ENCODE data around the gene L3MBTL1. TPM values are rescaled to one million over a fixed set of nuclear protein-coding genes. Genes with fewer than 3 reads are reported as not detected.

Gene L3MBTL1
- total RNA-seq, 1 donor from 2014 or later, result 13.1 TPM

DNA sequence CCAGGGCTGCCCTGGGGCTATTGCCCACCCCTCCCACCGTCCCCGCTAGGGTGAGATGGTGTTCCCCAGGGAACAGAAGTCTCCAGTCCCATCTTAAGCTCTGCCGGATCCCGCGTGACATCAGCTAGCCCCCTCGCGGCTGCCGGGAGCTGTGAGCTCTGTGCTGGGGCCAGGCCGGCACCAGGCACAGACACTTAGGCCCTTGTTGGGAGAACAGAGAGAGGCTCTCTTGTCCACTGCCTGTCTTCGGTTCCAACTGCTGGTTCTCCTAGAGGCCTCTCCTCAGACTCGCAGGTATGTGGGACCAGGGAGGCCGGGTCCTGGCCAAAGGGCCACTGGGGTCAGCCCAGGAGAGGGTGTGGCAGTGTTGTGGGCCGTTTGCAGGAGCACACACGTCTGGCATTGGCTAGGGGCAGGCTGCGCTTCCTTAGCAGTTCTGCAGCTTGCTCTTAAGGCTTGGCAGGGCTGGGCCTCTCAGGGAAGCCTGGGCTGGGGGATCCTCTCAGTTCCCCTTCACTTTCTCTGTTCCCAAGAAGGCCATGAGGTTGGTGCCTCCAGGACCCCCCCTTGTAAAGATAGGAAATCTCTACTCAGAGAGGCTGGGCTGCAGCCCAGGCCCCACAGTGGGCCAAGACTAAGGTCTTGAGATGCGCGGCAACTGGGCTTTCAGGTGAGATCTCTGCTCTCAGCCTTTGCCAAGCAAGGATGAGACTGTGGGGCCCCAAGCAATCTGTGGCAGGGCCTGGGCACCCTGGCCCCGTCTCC lies 57.7 kb downstream of the L3MBTL1 start:
- Histone ChIP-seq H3K27ac (no peak overlapping the region), H3K27me3 (no peaks in the 10 kb centered on the region), H3K36me3 (no peaks in the 10 kb centered on the region), H3K9me3 (no peaks in the 10 kb centered on the region), H3K4me1 (no peaks in the 10 kb centered on the region), H3K4me3 (no peak overlapping the region)
- intact Hi-C loops (cut with DNase I), result no loop called here
- TF ChIP-seq, protein P1, sequence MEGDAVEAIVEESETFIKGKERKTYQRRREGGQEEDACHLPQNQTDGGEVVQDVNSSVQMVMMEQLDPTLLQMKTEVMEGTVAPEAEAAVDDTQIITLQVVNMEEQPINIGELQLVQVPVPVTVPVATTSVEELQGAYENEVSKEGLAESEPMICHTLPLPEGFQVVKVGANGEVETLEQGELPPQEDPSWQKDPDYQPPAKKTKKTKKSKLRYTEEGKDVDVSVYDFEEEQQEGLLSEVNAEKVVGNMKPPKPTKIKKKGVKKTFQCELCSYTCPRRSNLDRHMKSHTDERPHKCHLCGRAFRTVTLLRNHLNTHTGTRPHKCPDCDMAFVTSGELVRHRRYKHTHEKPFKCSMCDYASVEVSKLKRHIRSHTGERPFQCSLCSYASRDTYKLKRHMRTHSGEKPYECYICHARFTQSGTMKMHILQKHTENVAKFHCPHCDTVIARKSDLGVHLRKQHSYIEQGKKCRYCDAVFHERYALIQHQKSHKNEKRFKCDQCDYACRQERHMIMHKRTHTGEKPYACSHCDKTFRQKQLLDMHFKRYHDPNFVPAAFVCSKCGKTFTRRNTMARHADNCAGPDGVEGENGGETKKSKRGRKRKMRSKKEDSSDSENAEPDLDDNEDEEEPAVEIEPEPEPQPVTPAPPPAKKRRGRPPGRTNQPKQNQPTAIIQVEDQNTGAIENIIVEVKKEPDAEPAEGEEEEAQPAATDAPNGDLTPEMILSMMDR (IDR thresholded peaks at IDR 0.05), result no peak
- no peak for DNase-seq (ENCODE audit: low spot score in 2 of 2)

DNA sequence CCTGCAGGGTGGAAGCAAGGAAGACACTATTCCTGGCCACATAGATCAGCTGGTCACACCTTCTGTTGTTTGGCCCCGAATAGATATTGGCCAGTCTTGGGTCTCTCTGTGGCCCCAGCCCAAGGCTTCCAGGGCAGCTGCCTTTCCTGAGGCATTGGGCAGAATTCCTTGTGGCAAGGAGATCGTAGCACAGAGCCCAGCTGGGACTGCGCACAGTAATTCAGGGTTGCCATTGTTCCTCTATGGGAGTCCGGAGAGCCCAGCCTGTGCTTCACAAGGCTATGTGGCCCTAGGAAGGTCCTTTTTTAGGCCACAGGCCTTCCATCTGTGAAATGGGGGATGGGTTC lies 58.2 kb downstream of the L3MBTL1 start:
- intact Hi-C loops (cut with DNase I), result no loop called here
- H3K27ac ChIP-seq, result no peak overlapping the region
- H3K27me3 ChIP-seq, result no peaks in the 10 kb centered on the region
- H3K9me3 ChIP-seq, result no peaks in the 10 kb centered on the region
- no peak for DNase-seq (ENCODE audit: low spot score in 2 of 2)
- H3K4me3 ChIP-seq, result no peak overlapping the region
- TF ChIP-seq, protein P1 (IDR thresholded peaks at IDR 0.05), result no peak
- no peaks in the 10 kb centered on the region for H3K36me3 ChIP-seq
- no peaks in the 10 kb centered on the region for H3K4me1 ChIP-seq

DNA sequence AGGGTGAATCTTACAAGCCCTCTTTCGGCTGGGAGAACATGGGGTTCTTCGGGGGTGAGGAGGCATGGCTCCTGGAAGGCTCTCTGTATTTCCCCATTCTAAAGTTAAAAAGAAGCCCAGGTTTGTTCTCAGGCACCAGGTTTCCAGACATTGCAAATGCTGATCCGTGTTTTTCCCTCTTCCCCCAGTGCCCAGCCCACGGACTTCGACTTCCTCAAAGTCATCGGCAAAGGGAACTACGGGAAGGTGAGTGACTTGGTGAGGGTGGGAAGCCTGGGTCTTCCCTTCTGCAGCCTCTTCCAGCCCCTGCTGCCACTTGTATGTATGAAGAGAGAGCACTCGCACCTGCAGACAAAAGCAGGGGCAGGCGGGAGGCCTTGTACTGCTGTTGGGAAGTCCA lies 60.0 kb downstream of the L3MBTL1 start:
- Histone ChIP-seq H3K4me1 (no peaks in the 10 kb centered on the region), H3K9me3 (no peaks in the 10 kb centered on the region), H3K36me3 (no peaks in the 10 kb centered on the region), H3K27ac (no peak overlapping the region), H3K4me3 (no peak overlapping the region), H3K27me3 (no peaks in the 10 kb centered on the region)
- TF ChIP-seq, protein P1 (IDR thresholded peaks at IDR 0.05), result no peak
- DNase-seq (ENCODE audit: low spot score in 2 of 2), result no peak
- intact Hi-C loops (cut with DNase I), result no loop called here

DNA sequence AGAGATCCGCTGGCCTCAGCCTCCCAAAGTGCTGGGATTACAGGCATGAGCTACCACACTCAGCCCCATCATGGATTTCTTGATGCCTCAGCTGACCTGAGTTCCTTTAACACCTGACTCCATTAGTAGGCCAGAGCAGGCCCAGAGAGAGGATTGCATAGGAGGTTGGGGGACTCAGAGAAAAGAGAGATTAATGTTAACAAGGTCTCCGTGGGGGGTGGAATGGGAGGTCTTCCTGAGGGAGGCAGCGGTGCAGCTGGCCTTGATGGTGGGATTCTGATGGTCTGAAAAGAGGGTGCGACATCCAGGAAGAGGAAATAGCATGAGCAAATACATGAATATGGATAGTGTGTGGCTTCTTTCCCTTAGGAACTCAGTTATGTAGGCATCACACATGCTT lies 61.2 kb downstream of the L3MBTL1 start:
- TF ChIP-seq, protein P1 (IDR thresholded peaks at IDR 0.05), result no peak
- no peak for DNase-seq (ENCODE audit: low spot score in 2 of 2)

DNA sequence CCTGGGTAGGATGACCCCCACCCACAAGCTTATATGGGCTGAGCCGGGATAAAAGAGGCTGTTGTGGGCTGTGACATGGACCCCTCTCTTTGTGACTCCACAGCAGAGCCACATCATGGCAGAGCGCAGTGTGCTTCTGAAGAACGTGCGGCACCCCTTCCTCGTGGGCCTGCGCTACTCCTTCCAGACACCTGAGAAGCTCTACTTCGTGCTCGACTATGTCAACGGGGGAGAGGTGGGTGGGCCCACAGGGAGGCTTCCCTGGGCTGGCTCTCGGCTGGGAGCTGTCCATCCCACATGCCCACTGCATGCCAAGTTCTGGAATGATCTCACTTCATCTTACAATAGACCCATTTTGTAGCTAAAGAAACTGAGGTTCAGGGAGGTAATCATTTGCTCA lies 61.8 kb downstream of the L3MBTL1 start:
- no peak overlapping the region for H3K27ac ChIP-seq
- no peak for DNase-seq (ENCODE audit: low spot score in 2 of 2)
- H3K4me1 ChIP-seq, result no peaks in the 10 kb centered on the region
- no peaks in the 10 kb centered on the region for H3K36me3 ChIP-seq
- no peaks in the 10 kb centered on the region for H3K27me3 ChIP-seq
- no peak overlapping the region for H3K4me3 ChIP-seq
- TF ChIP-seq, protein P1 (IDR thresholded peaks at IDR 0.05), result no peak
- intact Hi-C loops (cut with DNase I), result no loop called here
- no peaks in the 10 kb centered on the region for H3K9me3 ChIP-seq

More for the DNA sequence above, 61.2 kb downstream of the L3MBTL1 start:
- Histone ChIP-seq H3K36me3 (no peaks in the 10 kb centered on the region), H3K27ac (no peak overlapping the region), H3K4me3 (no peak overlapping the region), H3K27me3 (no peaks in the 10 kb centered on the region), H3K9me3 (no peaks in the 10 kb centered on the region), H3K4me1 (no peaks in the 10 kb centered on the region)
- intact Hi-C loops (cut with DNase I), result no loop called here

DNA sequence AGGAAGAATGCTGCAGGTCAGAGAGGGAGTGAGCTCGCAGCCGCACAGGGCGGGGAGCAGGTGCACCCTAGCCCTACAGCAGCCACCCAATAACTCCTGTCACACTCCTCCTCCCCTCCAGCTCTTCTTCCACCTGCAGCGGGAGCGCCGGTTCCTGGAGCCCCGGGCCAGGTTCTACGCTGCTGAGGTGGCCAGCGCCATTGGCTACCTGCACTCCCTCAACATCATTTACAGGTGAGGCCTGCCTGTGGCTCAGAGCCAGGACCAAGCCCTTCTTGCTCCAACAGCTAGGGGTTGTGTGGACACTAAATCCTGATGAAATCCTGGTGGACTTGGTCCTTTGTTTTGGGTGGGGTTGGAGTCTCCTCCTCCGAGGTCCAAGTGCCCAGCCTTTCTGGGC lies 63.0 kb downstream of the L3MBTL1 start:
- H3K4me3 ChIP-seq, result no peak overlapping the region
- H3K36me3 ChIP-seq, result no peaks in the 10 kb centered on the region
- no peak overlapping the region for H3K27ac ChIP-seq
- no peaks in the 10 kb centered on the region for H3K27me3 ChIP-seq
- TF ChIP-seq, protein P1 (IDR thresholded peaks at IDR 0.05), result no peak
- intact Hi-C loops (cut with DNase I), result no loop called here
- no peak for DNase-seq (ENCODE audit: low spot score in 2 of 2)
- H3K9me3 ChIP-seq, result no peaks in the 10 kb centered on the region
- H3K4me1 ChIP-seq, result no peaks in the 10 kb centered on the region
